Activated T-helper 2 cell treated with anti-CD3 and anti-CD28 coated beads, Interferon-gamma antibody, Interleukin-2, Interleukin-4, amounts not matched to agents 10 μg/mL and 5 μg/mL and 100 μg/mL, durations not matched to agents 14 hours and 24 hours and 36 hours (primary cell): Measurements from ENCODE around the gene WWOX. TPM values are rescaled to one million over a fixed set of nuclear protein-coding genes. Genes with fewer than 3 reads are reported as not detected.

Experiments
- DNase-seq: peaks from one replicate; pipeline ENCODE4 v3.0.0; 2021; ENCODE audit warnings: low spot score
- H3K27ac Mint-ChIP-seq: one replicate; pipeline ENCODE4 v1.8.0; 2021; ENCODE audit warnings: mixed read lengths
- H3K27me3 Mint-ChIP-seq: one replicate; pipeline ENCODE4 v1.8.0; 2021; ENCODE audit warnings: low read depth, mixed read lengths
- H3K36me3 Mint-ChIP-seq: one replicate; pipeline ENCODE4 v1.8.0; 2021; ENCODE audit warnings: low read depth, mixed read lengths
- H3K4me1 Mint-ChIP-seq: one replicate; pipeline ENCODE4 v1.8.0; 2021; ENCODE audit warnings: low read depth, mixed read lengths
- H3K4me3 Mint-ChIP-seq: one replicate; pipeline ENCODE4 v1.8.0; 2021; ENCODE audit warnings: low read depth, mild to moderate bottlenecking, moderate library complexity, mixed read lengths
- H3K9me3 Mint-ChIP-seq: one replicate; pipeline ENCODE4 v1.8.0; 2021; ENCODE audit warnings: mixed read lengths
- intact Hi-C: fragments of 100-400 bp; cut with micrococcal nuclease; formaldehyde crosslinking; loops from one replicate; pipeline ENCODE4 v1.15.1; 2023
- total RNA-seq: library from RNA; stranded (reverse); gene quantifications from 2 replicates; pipeline ENCODE4 v1.2.3, GENCODE V29; 2022

The WWOX gene
- total RNA-seq, 1 donor from 2014 or later = 19.0 TPM

DNA sequence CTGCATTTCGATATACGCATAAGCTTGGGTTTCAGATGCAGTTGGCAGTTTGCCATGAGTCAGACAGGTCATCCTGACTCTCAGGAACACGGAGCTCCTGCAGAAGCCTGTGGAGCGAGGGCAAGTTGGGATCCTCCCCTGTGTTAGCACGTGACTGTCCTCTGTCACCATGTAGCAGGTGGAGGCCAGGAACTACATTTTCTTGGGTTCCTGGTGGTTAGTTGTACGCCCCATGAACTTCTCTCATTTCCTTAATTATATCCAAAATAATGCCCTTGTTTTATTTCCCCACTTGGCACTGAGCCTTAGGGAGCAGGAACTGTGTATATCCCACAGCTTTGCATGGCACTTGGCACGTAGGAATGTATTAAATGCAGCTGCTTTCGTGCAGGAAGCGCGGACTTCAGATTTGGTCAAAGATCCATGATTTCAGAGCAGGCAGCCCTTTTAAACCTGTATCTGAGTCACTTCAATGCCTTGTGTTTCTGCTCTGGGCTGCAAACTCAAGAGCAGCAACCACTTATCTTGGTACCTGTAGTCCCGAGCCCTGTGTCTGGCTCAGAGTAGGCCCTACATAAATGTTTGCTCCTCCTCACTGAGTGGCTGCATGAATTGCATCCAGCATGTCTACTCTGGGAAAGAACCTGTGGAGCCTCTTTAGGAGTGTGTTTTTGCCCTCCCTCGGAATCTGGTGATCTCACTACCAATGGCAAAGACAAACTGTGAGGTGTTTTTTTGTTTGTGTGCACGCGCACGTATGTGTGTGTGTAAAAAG, 1072.7 kb downstream of the WWOX start:
- Mint-ChIP-seq H3K27me3 (no peaks in the 10 kb centered on the region), H3K4me1 (peaks cover 12% of the 10 kb centered on the region), H3K9me3 (peaks cover 15% of the 10 kb centered on the region)

GRCh38 chr16:79172976-79173500, 1073.6 kb downstream of the WWOX start:
- Mint-ChIP-seq H3K9me3 (peaks cover 16% of the 10 kb centered on the region), H3K4me1 (peaks cover 12% of the 10 kb centered on the region), H3K27ac (no peak overlapping the region), H3K27me3 (no peaks in the 10 kb centered on the region), H3K36me3 (peaks cover 8% of the 10 kb centered on the region), H3K4me3 (no peak overlapping the region)
- intact Hi-C loops = no loop called here
- no peak for DNase-seq

More for the DNA sequence above, 1072.7 kb downstream of the WWOX start:
- DNase-seq = no peak
- intact Hi-C loops = no loop called here
- no peak overlapping the region for H3K4me3 Mint-ChIP-seq
- peaks cover 10% of the 10 kb centered on the region for H3K36me3 Mint-ChIP-seq
- no peak overlapping the region for H3K27ac Mint-ChIP-seq

DNA sequence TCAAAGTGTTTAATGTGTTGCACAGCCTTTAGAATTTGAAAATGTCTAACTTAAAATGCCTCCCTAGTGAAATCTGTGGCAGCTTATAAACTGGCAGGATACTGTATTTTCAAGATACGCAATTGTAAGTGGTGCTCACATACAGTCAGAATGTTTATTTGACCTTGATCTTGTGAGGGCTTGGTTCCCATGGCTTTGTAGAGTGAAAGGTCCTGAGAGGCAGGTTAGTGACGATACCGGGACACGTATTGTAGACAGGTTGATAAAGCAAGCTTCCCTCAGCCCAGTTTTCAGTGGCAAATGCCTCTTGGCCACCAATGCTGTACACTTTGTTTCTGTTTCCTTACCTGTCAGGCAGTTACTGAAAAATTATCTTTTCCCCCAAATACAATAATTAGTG, 1074.5 kb downstream of the WWOX start:
- H3K36me3 Mint-ChIP-seq = peaks cover 6% of the 10 kb centered on the region
- peaks cover 10% of the 10 kb centered on the region for H3K4me1 Mint-ChIP-seq
- intact Hi-C loops = no loop called here
- DNase-seq = no peak
- no peaks in the 10 kb centered on the region for H3K27me3 Mint-ChIP-seq
- no peak overlapping the region for H3K27ac Mint-ChIP-seq
- peaks cover 17% of the 10 kb centered on the region for H3K9me3 Mint-ChIP-seq
- H3K4me3 Mint-ChIP-seq = no peak overlapping the region

DNA sequence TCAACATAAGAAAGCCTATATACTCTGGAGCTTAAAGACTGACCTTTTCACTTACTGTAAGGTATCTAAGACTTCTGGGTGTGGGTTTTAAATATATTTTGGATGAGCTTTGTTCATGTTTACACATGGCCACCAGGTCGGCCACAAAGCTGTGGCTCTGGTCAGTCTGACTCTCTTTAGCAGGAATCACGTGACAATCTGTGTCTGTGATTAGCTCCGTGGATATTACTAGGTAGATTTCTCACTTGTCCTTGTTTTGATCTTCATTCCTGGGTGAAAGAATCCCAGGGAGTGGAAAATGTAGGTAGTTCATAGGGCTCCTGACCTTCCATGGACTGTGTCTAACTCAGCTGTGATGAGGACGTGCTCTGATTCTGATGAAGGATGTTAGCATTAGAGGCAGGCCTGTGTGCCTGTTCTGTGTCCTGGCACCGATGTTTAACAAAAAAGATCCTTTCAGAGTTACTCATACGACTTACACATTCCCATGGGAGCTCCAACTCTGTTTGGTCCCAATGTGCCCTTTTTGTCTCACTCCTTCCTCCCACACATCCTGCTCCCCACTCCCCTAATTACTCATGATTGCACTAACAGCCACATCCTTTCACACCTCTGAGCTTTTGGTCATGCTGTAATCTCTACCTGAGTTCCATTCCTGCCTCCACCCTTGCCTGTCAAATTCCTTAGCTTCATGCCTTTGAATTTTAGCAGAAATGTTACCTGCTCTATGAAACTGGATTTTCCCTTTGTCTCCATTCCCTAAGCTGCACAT, 1076.0 kb downstream of the WWOX start:
- no peak for DNase-seq
- peaks cover 6% of the 10 kb centered on the region for H3K36me3 Mint-ChIP-seq
- no peak overlapping the region for H3K27ac Mint-ChIP-seq
- H3K4me1 Mint-ChIP-seq = peaks cover 6% of the 10 kb centered on the region
- peaks cover 29% of the 10 kb centered on the region for H3K9me3 Mint-ChIP-seq
- no peak overlapping the region for H3K4me3 Mint-ChIP-seq
- H3K27me3 Mint-ChIP-seq = peaks cover under 1% of the 10 kb centered on the region
- intact Hi-C loops = no loop called here

GRCh38 chr16:79177018-79177417, 1077.6 kb downstream of the WWOX start:
- no peak overlapping the region for H3K27ac Mint-ChIP-seq
- H3K4me3 Mint-ChIP-seq = no peak overlapping the region
- DNase-seq = no peak
- peaks cover 6% of the 10 kb centered on the region for H3K36me3 Mint-ChIP-seq
- H3K9me3 Mint-ChIP-seq = peaks cover 41% of the 10 kb centered on the region
- H3K27me3 Mint-ChIP-seq = peaks cover 6% of the 10 kb centered on the region
- intact Hi-C loops = no loop called here
- H3K4me1 Mint-ChIP-seq = peaks cover 11% of the 10 kb centered on the region

DNA sequence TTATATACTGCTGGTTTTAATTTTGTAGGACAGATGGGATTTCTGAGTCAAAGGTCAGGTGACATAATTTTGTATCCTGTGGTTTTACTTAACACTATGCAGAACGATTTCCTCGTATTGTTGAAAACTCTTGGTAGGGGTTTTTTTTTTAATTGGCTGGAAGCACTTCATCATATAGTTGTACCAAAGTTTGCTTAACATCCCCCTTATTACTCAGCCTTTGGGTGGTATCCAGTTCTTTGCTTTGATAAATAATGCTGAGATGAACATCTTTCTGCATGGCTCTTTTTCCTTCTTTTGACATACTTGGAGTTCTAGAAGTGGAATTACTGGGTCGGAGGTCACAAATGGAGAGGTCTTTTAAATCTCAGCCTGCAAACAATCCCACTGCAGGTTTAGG, 1082.0 kb downstream of the WWOX start:
- intact Hi-C loops = loop anchor here (5.0 kb wide), 1 partner anchor 36 kb away; no protein-coding TSS in a partner anchor
- peaks cover 38% of the 10 kb centered on the region for H3K9me3 Mint-ChIP-seq
- no peak overlapping the region for H3K27ac Mint-ChIP-seq
- H3K36me3 Mint-ChIP-seq = peaks cover 2% of the 10 kb centered on the region
- peaks cover 15% of the 10 kb centered on the region for H3K4me1 Mint-ChIP-seq
- DNase-seq = no peak
- peaks cover 6% of the 10 kb centered on the region for H3K27me3 Mint-ChIP-seq
- no peak overlapping the region for H3K4me3 Mint-ChIP-seq

DNA sequence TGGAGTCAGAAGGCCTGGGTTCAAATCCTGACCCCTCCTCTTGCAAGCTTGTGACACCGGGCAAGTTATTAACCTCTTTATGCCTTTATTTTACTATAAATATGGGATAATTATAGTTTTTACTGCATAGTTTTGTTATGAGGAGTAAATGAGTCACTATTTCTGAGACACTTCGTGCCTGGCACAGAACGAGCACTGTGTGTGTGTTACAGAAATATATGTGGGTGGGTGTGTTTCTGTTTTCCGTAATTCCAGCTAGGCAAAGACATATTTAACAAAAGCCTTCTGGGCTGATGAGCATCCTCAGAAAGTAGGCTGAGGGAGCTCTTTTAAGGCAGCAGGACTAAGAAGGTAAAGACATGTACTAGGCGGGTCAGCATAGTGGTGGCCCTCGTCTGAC, 1083.2 kb downstream of the WWOX start:
- peaks cover 6% of the 10 kb centered on the region for H3K27me3 Mint-ChIP-seq
- no peak overlapping the region for H3K27ac Mint-ChIP-seq
- H3K4me1 Mint-ChIP-seq = peaks cover 15% of the 10 kb centered on the region
- intact Hi-C loops = loop anchor here (5.0 kb wide), 1 partner anchor 35 kb away; no protein-coding TSS in a partner anchor
- no peak for DNase-seq
- H3K9me3 Mint-ChIP-seq = peaks cover 28% of the 10 kb centered on the region
- H3K36me3 Mint-ChIP-seq = peaks cover 2% of the 10 kb centered on the region
- no peak overlapping the region for H3K4me3 Mint-ChIP-seq

- intact Hi-C loops = loop anchor here (5.0 kb wide), 1 partner anchor 34 kb away; no protein-coding TSS in a partner anchor
- no peak for DNase-seq
- Mint-ChIP-seq H3K4me3 (no peak overlapping the region), H3K9me3 (peaks cover 32% of the 10 kb centered on the region), H3K27ac (no peak overlapping the region), H3K27me3 (peaks cover 9% of the 10 kb centered on the region), H3K4me1 (peaks cover 18% of the 10 kb centered on the region), H3K36me3 (no peaks in the 10 kb centered on the region)
These were observed 1084.1 kb downstream of the WWOX start for GRCh38 chr16:79183571-79183970.

- Mint-ChIP-seq H3K27me3 (peaks cover 9% of the 10 kb centered on the region), H3K4me1 (peaks cover 18% of the 10 kb centered on the region), H3K4me3 (no peak overlapping the region), H3K9me3 (peaks cover 27% of the 10 kb centered on the region), H3K27ac (no peak overlapping the region), H3K36me3 (no peaks in the 10 kb centered on the region)
- intact Hi-C loops = loop anchor here (5.0 kb wide), 1 partner anchor 33 kb away; no protein-coding TSS in a partner anchor
- no peak for DNase-seq
These were observed 1085.1 kb downstream of the WWOX start for GRCh38 chr16:79184464-79185030.

GRCh38 chr16:79185711-79186110, 1086.3 kb downstream of the WWOX start:
- intact Hi-C loops = no loop called here
- peaks cover 16% of the 10 kb centered on the region for H3K9me3 Mint-ChIP-seq
- H3K36me3 Mint-ChIP-seq = no peaks in the 10 kb centered on the region
- no peak for DNase-seq
- peaks cover 18% of the 10 kb centered on the region for H3K4me1 Mint-ChIP-seq
- no peak overlapping the region for H3K27ac Mint-ChIP-seq
- H3K27me3 Mint-ChIP-seq = peaks cover 6% of the 10 kb centered on the region
- H3K4me3 Mint-ChIP-seq = no peak overlapping the region

- Mint-ChIP-seq H3K27me3 (peaks cover 6% of the 10 kb centered on the region), H3K9me3 (peaks cover 11% of the 10 kb centered on the region), H3K36me3 (no peaks in the 10 kb centered on the region), H3K27ac (no peak overlapping the region), H3K4me1 (peaks cover 17% of the 10 kb centered on the region), H3K4me3 (no peak overlapping the region)
- no peak for DNase-seq
- intact Hi-C loops = no loop called here
These were observed 1086.7 kb downstream of the WWOX start for GRCh38 chr16:79186196-79186595.

DNA sequence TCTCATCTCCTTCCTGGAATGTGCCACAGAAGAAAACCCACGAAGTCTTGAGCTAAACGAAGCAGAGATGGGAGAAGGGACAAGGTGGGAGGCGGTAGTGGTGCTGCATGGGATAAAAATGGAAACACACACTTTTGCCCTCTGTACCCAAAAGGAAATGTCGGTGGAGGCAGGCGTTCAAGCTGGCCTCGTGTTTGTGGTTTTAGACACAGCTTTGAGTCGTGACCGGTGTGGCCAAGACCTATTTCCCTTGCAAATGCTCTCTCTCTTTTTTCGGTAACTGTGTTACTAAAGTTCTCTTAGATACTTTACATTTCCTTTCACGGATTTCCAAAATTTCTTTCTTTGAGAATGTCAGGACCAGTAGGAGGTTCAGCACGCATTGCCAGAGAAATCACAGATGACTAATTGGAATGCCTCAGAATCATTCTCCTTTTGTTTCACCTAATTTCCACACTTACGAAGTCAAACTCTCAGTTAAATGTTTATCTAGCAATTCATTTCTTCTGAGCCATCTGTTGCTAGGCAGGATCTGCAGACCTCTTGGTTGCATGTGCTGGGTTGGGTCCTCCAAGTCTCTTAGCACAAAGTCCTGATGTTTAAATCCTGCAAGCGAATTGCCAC, 1088.8 kb downstream of the WWOX start:
- H3K27me3 Mint-ChIP-seq = peaks cover 2% of the 10 kb centered on the region
- no peaks in the 10 kb centered on the region for H3K36me3 Mint-ChIP-seq
- no peak overlapping the region for H3K27ac Mint-ChIP-seq
- peaks cover 6% of the 10 kb centered on the region for H3K4me1 Mint-ChIP-seq
- intact Hi-C loops = no loop called here
- peaks cover 7% of the 10 kb centered on the region for H3K9me3 Mint-ChIP-seq
- DNase-seq = no peak
- H3K4me3 Mint-ChIP-seq = no peak overlapping the region
